Stimulated activated CD8-positive, alpha-beta memory T cell treated with anti-CD3 and anti-CD28 coated beads, Interleukin-4, amount 100 ng/mL, for 4 hours (primary cell): ENCODE results near the gene LGALS1.

ENCODE experiments used
- DNase-seq, 2 donors: peaks; one replicate each; pipeline ENCODE4 v3.0.0-alpha.2; 2020; ENCODE audit warnings: low read depth in 2 of 2, low spot score in 1 of 2

The LGALS1 gene

DNA sequence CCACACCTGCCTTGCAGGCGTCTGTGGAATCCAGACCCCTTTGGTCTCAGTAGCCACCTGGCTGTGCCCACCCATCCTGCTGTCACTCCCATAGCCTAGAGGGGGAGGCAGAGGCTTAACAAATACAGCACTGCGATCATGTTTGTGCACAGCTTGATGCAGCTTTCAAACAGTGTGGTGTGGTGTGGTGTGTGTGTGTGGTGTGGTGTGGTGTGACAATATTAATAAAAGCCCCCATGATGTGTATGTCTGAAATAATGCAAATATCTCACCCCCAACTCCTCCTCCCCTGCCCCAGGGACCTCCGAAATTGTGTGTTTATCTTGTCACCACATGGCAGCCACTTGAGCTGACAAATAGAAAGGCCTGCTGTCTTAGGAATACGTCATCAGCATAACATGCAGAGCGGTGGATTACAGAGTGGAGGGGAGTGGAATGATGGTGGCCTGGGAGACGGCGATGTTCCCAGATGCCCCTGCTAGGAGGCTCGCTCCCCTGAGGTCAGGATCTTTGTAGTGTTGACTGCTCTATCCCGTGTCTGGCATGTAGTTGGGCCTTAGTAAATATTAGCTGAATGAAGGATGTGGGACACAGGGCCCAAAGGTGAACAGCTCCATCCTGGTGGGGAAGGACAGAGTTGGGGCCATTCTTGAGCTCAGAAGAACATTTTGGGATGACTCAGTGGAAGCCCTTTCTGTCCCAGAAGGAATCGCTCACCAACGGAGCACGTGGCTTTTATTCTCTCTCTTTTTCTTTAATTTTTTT is 14.1 kb upstream of the LGALS1 start:
- DNase-seq, result no peak

DNA sequence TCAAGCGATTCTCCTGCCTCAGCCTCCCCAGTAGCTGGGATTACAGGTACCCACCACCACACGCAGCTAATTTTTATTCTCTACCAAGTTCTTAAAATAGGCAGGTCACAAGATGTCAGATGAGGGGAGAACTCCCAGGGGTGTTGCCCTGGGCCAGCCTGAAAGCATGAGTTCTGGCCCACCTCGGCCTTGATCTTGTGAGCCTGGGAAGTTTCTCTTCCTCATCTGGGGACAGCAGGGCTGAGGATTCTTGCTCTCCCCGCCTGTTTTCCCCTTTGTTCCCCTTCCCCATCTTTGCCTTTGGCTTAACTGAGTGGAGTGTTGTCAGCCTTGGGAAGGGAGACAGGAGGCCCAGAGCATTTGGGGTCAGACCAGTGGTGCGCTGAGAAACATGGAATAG is 13.4 kb upstream of the LGALS1 start:
- no peak for DNase-seq

DNA sequence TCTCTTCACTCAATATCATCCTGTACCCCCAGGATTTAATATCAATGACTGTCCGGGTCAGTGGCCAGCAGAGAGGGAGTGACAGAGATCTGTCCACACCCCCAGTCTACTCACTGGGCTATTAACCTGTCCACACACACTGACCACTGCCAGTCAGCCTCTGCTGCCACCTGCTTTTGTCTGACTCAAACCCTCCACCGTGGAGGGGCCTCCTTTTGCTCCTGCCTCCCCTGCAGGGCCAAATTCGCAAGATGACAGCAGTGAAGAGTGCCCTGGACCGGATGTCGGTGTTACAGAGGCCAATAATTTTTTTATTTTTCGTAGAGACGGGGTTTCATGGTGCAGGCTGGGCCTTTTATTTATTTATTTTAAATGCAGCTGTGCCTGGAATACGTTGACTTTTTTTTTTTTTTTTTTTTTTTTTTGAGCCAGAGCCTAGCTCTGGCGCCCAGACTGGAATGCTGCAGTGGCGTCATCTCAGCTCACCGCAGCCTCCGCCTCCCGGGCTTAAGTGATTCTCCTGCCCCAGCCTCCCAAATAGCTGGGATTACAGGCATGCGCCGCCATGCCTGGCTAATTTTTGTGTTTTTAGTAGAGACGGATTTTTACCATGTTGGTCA is 11.8 kb upstream of the LGALS1 start:
- DNase-seq, result no peak

DNA sequence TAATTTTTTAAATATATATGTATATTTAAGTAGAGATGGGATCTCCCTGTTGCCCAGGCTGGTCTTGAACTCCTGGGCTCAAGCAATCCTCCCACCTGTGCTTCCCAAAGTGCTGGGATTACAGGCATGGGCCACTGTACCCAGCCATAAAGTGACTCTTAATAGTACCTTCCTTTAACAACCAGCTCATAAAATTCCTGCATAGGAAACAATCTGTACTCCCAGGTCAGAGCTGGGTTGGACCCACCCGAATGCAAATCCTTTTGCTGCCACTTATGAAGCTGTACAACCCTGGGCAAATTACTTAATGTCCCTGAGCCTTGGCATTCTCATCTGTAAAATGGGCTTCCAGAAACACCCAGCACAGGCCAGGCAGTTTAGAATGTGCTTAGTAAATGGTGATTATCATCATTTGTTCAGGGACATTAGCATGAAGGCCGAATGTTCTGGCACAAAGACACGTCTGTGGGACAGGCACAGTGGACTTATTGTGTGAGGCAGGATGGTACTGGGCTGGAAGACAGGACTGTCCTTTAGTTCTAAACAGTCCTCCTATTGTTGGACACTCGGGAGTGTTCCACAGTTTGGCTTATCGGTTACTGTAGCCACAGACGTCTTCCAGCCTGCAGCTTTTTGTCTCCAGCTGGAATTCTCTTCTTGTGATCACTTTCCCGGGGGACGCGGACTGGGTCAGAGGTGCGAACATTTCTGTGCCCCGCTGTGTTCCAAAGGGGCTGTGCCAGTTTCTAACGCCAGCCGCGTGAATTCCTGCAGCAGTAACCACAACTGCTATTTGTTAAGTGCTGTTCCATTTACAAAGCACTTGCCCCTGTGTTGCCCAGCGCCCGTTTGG is 11.0 kb upstream of the LGALS1 start:
- DNase-seq, result no peak

DNA sequence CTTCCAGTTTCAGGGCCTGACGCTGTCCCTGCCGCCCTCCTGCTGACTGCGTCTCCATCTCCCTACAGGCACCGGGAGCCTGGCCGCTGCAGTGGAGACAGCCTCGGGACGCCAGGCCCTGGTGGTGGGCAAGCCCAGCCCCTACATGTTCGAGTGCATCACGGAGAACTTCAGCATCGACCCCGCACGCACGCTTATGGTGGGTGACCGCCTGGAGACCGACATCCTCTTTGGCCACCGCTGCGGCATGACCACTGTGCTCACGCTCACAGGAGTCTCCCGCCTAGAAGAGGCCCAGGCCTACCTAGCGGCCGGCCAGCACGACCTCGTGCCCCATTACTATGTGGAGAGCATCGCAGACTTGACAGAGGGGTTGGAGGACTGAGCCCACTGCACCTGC is 9.9 kb upstream of the LGALS1 start:
- no peak for DNase-seq

DNA sequence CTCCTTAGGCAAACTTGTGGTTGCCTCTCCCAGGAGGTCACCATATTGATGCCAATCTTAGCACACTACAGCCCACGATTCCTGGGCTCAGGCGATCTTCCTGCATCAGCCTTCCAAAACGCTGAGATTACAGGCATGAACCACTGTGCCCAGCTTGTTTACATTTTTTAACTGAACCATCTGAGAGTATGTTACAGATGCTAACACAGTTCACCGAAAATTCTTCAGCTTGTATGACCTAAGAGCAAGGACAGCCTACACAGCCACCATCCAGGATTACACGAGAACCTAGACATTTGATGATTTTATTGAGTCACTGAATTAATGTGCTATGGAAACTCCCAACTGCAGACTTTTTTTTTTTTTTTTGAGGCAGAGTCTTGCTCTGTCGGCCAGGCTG is 5.8 kb upstream of the LGALS1 start:
- no peak for DNase-seq

DNA sequence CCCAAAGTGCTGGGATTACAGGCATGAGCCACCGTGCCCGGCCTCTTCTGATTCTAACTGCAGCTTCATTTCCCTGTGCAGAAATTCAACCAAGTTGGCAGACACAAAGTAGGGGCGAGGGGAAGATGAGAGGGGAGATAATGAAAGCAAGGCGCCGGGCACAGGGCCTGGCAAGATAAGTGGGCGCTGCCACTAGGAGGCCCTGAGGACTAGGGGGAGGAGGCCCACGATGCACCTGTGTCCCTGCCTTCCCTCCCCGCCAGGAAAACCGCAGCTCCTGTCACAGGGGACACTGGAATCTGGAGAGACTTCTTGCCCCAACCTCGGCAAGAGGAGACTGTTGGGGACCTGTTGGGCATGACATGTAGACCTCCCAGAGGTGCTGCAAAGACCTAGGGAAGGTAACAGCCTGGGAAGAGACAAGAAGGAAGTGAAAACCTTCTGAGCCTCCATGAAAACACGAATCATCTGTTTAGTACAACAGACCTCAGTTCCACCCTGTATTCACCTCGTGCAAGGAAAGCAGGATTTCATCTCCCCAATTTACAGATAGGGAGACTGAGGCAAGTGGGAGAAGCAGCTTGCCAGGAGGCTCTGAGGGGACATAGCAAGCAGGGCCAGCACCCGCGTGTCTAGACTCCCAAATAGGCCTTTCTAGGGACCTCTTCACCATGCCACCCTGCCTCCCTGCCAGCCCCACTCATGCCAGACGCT is 3.1 kb upstream of the LGALS1 start:
- no peak for DNase-seq

DNA sequence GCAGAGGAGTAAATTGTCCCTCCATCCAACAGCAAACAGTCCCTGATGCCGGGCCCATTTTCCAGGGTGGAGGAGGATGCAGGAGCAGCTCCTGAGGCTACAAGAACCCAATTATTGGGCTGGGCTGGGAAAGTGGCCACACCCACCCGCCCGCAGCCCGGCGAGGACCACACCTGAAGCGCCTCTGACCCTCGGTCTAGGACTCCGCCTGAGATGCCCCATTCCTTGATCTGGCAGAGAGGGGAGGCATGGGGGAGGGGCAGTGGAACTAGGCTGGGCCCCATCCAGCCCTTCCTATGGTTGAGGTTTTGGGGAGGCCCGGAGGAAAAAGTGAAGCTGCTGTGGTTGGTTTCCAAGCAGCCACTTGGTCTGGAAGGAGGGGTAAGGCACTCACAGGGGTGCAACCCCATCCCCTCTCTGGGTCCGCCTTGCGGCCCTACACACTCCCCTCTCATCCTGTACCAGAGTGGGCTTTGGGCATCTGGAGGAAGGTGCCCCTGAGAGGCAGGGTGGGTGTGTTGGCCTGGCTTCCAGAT is 2.4 kb upstream of the LGALS1 start:
- no peak for DNase-seq

DNA sequence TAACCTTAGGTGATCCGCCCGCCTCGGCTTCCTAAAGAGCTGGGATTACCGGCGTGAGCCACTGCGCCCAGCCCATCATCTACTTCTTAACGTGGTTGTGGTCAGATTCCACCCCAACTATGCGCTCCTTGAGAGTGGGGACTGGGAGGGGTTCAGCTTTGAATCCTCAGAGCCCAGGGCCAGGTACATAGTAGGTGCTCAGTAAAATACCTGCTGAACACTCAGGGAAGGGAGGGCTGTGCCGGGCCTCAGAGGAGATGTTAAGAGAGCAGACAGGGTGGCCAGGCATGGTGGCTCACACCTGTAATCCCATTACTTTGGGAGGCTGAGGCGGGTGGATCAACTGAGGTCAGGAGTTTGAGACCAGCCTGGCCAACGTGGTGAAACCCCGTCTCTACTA is 1.2 kb upstream of the LGALS1 start:
- no peak for DNase-seq

DNA sequence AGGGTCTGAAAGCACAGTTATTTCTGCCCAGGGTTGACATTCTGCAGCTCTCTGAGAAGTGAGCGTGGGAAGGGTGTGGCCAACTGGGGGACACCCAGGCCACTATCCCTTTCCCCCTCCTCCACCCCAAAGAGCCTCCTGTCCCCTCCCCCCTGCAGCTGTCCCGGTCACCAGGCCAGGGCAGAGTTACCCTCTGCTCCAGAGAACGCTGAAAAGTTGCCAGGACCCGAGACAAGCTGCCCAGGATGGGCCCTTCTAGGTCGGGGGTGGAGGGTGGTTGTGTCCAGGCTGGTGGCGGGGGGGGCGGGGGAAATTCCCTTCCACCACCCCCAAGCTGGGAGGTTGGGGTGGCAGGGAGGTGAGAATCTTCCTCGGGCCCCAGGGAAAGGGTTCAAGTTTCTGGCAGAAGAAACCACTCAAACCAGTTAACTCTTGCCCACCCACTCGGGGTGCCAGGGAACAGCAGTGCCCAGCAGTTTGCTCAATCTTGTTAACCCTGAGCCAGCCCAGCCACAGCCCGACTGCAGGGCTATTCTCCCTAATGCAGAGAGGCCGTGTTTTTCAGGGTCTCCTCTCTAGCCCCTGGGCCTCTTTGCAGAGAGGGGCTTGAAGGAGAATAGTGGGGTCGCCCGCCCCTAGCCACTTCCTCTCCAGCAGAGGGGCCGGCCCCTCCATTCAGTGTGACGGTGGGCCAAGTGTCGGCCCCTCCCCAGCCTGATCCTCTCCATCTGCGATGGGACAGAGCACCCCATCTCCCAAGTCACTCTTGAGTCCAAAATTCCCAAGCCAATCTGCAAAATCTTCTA is 697 bp downstream of the LGALS1 start:
- peak in 1 of 2 donors; percentile 29 for DNase-seq

DNA sequence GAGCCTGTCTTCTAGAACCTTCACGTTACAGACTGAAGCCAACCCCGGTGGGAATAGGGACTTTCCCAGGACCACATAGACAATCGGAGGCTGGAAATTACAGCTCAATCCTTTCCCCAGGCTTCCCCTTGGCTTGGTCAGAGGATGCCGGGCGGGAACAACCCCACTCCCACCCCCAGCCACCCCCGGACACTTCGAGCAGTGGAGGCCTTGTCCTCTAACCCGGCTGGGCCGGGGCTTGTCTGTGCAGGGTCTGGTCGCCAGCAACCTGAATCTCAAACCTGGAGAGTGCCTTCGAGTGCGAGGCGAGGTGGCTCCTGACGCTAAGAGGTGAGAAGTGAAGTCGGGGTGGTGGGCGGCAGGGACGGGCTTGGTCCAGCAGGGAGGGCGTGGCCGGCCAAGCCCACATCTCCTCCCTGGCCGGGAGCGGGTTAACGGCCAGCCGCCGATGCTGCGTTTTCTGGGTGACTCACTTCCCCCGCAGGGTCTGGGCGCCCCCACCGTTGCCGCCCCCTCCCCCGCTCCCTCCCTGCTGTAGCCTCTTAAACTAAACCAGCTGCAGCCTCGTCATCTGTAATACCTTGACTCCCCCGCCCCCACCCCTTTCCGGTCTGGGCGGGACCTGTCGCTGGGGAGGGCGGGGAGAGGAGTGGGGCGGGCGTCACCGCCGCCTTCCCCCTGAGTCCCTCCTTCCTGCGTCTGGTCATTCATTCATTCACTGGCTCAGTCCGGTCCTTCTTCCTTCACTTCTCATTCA is 1.5 kb downstream of the LGALS1 start:
- DNase-seq, result peak; percentile 89 to 92

DNA sequence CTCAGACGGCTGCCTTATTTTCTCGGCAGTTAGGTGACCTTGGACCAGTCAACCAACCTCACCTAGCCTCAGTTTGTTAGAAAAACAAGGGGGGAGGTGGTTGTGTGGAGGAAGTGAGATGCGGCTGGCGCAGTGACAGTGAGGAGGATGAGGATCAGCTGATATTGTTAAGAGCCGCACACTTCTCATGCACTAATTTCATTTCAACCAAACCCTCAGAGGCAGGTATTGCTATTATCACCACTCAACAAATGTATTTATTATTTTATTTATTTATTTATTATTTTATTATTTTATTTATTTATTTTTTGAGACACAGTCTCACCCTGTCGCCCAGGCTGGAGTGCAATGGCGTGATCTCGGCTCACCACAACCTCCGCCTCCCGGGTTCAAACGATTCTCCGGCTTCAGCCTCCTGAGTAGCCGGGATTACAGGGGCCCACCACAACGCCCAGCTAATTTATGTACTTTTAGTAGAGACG is 2.1 kb downstream of the LGALS1 start:
- DNase-seq, result no peak

DNA sequence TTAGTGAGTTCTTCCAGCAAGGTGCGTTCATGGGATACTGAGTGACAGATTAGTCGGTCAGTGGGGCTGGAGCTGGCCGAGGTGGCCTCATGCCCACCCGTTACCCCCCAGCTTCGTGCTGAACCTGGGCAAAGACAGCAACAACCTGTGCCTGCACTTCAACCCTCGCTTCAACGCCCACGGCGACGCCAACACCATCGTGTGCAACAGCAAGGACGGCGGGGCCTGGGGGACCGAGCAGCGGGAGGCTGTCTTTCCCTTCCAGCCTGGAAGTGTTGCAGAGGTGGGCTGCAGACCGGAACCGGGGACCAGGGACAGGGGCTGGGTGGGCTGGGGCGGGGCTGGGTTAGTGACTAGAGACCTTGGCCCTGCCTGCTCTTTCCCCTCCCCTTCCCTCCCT is 2.9 kb downstream of the LGALS1 start:
- DNase-seq, result no peak

DNA sequence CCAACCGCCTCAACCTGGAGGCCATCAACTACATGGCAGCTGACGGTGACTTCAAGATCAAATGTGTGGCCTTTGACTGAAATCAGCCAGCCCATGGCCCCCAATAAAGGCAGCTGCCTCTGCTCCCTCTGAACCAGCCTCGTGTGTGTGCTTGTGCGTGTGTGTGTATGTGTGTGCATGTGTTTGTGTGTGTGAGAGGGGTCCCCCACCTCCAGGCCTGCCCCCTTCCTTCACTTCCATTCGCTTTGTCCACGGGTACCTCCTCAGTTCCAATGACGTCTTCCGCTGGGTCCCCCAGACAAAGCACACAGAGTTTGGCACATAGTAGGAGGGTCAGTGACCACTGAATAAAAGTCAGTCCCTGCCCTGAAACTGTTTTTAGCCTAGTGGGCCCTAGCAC is 4.2 kb downstream of the LGALS1 start:
- DNase-seq, result no peak

DNA sequence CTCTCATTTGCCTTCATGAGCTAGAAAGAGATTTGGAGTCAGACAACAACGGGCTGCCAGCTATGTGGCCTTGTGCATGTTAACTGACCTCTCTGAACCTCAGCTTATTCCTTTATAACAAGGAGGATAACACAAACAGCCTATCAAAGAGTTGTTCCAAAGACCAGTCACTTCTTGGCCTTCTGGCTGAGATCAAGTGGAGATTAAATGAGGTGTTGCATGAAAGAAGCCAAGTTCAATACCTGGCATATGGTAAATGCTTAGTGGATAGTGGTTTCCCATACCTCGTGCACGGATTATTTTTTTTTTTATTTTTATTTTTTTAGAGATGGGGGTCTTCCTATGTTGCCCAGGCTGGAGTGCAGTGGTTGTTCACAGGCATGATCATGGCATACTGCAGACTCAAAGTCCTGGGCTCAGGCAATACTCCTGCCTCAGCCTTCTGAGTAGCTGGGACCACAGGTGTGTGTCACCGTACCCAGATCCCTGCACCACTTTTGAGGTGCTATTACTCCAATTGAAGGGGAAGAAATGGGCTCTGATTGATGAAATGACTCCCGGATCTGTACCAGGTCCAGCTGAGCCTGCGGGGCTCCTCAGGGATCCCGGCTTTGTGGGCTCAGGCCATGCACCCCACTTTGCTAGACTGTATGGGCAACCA is 4.9 kb downstream of the LGALS1 start:
- DNase-seq, result no peak

DNA sequence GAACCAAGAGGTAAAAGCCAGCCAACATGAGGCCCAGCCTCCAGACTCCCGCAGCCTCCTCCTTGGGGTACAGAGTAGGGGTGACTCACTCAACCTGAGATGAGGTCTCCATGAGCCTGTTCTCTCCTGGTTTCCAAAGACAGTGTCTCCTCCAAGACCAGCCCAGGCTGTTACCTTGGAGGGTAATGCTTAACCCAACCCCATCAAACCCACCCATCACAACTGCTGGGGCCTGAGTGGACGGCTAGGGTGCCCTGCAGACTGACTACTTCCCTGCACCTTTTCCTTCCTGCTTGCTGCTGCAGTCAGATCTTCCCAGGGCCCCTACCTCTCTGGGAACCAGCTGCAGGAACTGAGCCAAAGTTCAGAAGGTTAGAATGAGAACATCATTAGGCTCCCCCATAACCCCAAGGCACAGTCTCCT is 5.6 kb downstream of the LGALS1 start:
- DNase-seq, result no peak

DNA sequence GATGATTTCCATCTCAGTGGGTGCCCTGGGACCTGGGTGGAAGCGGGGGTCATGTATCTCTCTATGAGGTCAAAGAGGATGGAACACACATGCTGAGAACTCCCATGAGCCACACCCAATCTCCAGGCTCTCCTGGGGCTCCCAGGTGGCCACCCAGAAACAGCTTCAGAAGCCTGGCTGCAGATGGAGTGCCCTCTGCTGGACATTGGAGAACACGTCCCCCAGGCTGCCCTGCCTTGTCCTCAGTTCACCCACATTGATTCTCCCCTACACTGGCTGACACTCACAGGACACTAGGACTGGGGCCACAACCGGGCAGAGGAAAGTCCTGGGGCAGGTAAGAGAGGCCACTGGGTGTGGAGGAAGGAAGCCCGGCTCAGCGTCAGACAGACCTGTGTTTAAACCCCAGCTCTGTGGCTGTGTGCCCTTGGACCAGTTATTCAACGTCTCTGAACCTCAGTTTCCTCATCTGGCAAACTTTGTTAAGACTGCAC is 6.2 kb downstream of the LGALS1 start:
- DNase-seq, result peak; percentile 33 to 50

DNA sequence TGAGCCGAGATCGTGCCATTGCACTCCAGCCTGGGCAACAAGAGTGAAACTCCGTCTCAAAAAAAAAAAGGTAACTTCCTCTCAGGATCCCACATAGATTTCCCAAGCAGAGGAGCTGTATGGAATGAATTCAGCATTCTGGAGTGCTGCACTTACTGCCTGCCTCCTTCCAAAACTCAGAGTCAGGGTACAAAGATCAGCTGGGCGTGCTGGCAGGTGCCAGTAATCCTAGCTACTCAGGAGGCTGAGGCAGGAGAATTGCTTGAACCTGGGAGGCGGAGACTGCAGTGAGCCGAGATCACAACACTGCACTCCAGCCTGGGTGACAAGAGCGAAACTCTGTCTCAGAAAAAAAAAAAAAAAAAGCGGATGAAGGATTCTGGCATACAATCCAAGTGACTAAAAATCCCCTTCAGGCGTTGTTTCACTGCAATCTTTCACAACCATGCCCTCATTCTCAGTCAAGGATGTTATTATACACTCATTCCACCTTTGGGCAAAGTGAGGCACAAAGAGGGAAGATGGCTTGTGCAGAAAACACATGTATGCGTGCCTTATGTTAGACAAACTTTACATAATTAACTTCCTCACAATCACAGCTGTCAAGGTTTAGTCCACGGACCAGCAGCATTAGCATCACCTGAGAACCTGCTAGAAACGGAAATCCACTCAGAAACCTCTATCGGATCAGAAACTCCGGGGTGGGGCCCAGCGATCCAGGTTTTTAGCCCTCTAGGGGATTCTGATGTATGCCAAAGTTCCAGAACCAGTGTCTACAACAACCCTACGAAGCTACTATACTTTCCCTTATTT is 9.6 kb downstream of the LGALS1 start:
- no peak for DNase-seq
